BLaER1 (cell line): ENCODE results near the gene ADCK1.
A peak's percentile ranks its signal among the peaks of the same experiment; 100 is the strongest.

Experiments used
- H3K27ac ChIP-seq: shearing (Covaris generic); formaldehyde crosslinking; 2 replicates; pipeline ENCODE4 v1.8.1; 2022
- H3K27me3 ChIP-seq: shearing (Covaris generic); formaldehyde crosslinking; 2 replicates; pipeline ENCODE4 v1.8.1; 2022
- H3K36me3 ChIP-seq: shearing (Covaris generic); formaldehyde crosslinking; 2 replicates; pipeline ENCODE4 v1.8.1; 2022
- H3K4me1 ChIP-seq: shearing (Covaris generic); formaldehyde crosslinking; 2 replicates; pipeline ENCODE4 v1.8.1; 2022
- H3K4me2 ChIP-seq: shearing (Covaris generic); formaldehyde crosslinking; 2 replicates; pipeline ENCODE4 v1.8.1; 2022
- H3K4me3 ChIP-seq: shearing (Covaris generic); formaldehyde crosslinking; 2 replicates; pipeline ENCODE4 v1.8.1; 2022
- H3K9ac ChIP-seq: shearing (Covaris generic); formaldehyde crosslinking; 2 replicates; pipeline ENCODE4 v1.8.1; 2022
- H3K9me3 ChIP-seq: shearing (Covaris generic); formaldehyde crosslinking; 2 replicates; pipeline ENCODE4 v1.8.1; 2022
- H4K20me1 ChIP-seq: shearing (Covaris generic); formaldehyde crosslinking; 2 replicates; pipeline ENCODE4 v1.8.1; 2022
- Cebpa-rat ChIP-seq: shearing (Covaris generic); IDR thresholded peaks from 2 replicates; pipeline ENCODE4 v1.8.1; 2022

ADCK1 gene

DNA sequence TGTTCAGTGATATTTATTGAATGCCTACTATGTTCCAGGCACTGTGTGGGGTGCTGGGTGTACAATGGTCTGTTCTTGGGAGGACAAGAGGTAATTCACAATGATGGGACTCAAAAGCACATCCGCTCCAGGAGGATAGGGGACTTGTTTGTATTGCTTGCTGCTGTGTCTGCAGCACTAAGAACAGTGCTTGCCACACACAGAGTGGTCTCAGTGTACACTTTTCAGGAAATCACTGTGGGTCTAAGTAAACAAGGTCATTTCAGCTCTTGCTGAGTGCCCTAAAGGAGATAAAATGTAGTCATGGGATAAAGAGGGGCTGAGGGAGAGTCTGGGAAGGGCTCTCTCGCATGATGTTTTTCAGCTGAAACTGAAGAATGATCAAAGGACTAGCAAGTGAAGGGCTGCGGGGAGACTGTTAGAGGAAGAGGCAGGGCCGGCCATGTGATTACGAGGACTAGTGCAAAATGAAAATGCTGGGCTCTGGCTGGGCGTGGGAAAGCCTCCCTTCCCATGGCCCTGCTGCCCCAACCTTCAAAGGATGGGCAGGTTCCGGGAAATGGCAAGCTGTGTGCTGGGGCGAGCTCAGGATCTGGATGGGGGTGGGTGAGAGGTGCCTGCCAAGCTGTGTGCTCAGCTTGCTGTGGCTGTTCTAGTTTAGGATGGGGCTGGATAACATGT lies 39.1 kb downstream of the ADCK1 start:
- H3K4me1 ChIP-seq, result peaks cover 26% of the 10 kb centered on the region
- H3K27me3 ChIP-seq, result no peaks in the 10 kb centered on the region
- peak overlapping the region; percentile 56 for H3K27ac ChIP-seq
- TF ChIP-seq Cebpa-rat, result no peak
- H4K20me1 ChIP-seq, result no peaks in the 10 kb centered on the region
- H3K4me2 ChIP-seq, result peak overlapping the region; percentile 74
- H3K4me3 ChIP-seq, result no peak overlapping the region
- 0 out of 2 replicates have a peak overlapping the region, but pooled peaks have one; percentile 50 for H3K9ac ChIP-seq
- H3K9me3 ChIP-seq, result no peaks in the 10 kb centered on the region
- peaks cover 6% of the 10 kb centered on the region; the same call in 1 of the 2 replicates for H3K36me3 ChIP-seq

DNA sequence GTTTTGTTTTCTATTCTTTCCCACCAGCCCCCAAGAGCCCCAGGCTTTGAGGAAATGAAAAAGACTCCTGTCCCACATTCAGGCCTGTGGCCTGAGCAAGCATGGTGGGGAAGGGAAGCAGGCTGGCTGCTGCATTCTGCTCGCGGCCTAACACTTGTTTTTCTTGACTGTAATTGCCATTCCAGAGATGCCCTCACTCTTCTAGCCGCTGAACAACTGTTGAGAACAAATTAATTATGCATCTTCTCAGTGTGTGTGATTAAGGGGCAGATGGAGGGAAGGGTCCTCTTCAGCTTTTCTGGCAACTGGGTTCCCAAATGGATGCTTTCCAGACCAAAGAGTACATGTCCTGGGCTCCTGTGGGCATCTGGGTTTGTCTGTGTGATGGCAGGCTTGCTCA lies 43.3 kb downstream of the ADCK1 start:
- no peaks in the 10 kb centered on the region for H4K20me1 ChIP-seq
- H3K9ac ChIP-seq, result no peak overlapping the region
- H3K27me3 ChIP-seq, result no peaks in the 10 kb centered on the region
- H3K36me3 ChIP-seq, result no peaks in the 10 kb centered on the region
- H3K27ac ChIP-seq, result no peak overlapping the region
- no peak overlapping the region for H3K4me2 ChIP-seq
- TF ChIP-seq Cebpa-rat, result no peak
- H3K4me1 ChIP-seq, result peaks cover 26% of the 10 kb centered on the region
- no peak overlapping the region for H3K4me3 ChIP-seq
- H3K9me3 ChIP-seq, result no peaks in the 10 kb centered on the region

DNA sequence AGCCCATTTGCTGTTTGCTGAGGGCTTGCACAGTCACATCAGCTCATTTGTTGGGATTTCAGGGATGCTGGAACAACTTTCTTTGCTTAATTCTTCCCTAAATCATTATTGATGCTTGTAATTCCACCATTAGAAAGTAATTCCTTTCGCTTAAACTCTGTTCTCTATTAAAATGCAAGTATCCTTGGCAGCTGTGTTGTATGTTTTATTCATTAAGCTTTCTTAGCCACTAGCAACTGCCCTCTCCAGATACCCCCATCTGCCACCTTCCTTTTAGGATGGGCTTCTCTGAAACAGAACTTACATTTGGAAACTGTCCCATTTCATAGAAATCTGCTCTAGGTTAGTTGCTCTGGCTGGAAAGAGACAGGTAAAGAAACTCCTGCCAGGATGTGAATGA lies 43.7 kb downstream of the ADCK1 start:
- Histone ChIP-seq H3K27ac (no peak overlapping the region), H3K9me3 (no peaks in the 10 kb centered on the region), H4K20me1 (no peaks in the 10 kb centered on the region), H3K4me2 (no peak overlapping the region), H3K4me1 (peaks cover 23% of the 10 kb centered on the region), H3K27me3 (no peaks in the 10 kb centered on the region), H3K9ac (no peak overlapping the region), H3K4me3 (no peak overlapping the region), H3K36me3 (no peaks in the 10 kb centered on the region)
- no peak for TF ChIP-seq Cebpa-rat

DNA sequence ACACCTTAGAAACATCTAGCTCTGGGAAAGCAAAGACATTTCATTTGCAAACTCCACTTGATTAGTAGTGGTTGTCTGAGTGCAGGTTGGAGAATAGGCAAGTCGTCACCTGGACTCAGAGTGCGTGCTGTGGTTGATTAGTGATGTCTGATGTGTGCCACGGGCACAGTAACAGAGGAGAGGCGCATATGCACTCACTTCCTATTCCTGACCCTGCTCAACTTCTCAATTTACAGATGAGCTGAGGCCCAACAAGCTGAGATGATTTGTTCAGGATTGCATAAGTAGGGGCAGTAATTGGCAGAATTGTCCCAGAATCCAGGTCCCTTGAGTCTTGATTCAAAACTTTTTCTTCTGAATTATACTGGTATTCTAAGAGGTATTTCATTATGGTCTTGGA lies 44.9 kb downstream of the ADCK1 start:
- no peak overlapping the region for H3K9ac ChIP-seq
- no peak for TF ChIP-seq Cebpa-rat
- no peak overlapping the region for H3K4me3 ChIP-seq
- no peaks in the 10 kb centered on the region for H3K36me3 ChIP-seq
- H3K27me3 ChIP-seq, result no peaks in the 10 kb centered on the region
- no peak overlapping the region for H3K27ac ChIP-seq
- no peak overlapping the region for H3K4me2 ChIP-seq
- no peaks in the 10 kb centered on the region for H3K9me3 ChIP-seq
- no peaks in the 10 kb centered on the region for H4K20me1 ChIP-seq
- H3K4me1 ChIP-seq, result peaks cover 12% of the 10 kb centered on the region

DNA sequence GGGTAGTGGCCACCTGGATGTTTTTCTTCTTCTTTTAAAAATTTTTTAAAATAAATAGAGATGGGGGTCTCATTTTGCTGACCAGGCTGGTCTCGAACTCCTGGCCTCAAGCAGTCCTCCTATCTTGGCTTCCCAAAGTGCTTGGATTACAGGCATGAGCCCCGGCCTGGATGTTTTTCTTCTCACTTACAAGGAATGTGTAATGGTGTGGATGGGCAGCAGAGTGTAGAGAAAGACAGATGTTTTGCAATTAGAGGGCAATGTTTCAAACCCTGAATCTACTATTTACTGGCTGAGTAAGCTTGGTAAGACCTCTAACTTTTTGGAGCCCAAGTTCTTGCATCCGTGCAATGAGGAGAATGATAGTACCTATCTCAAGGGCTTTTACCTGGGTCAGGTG lies 48.1 kb downstream of the ADCK1 start:
- TF ChIP-seq Cebpa-rat, result no peak
- H3K4me2 ChIP-seq, result no peak overlapping the region
- H3K9me3 ChIP-seq, result peaks cover 3% of the 10 kb centered on the region; the same call in 1 of the 2 replicates
- H3K9ac ChIP-seq, result no peak overlapping the region
- H3K36me3 ChIP-seq, result no peaks in the 10 kb centered on the region
- H4K20me1 ChIP-seq, result no peaks in the 10 kb centered on the region
- H3K4me3 ChIP-seq, result no peak overlapping the region
- no peaks in the 10 kb centered on the region for H3K4me1 ChIP-seq
- H3K27ac ChIP-seq, result no peak overlapping the region
- no peaks in the 10 kb centered on the region for H3K27me3 ChIP-seq

DNA sequence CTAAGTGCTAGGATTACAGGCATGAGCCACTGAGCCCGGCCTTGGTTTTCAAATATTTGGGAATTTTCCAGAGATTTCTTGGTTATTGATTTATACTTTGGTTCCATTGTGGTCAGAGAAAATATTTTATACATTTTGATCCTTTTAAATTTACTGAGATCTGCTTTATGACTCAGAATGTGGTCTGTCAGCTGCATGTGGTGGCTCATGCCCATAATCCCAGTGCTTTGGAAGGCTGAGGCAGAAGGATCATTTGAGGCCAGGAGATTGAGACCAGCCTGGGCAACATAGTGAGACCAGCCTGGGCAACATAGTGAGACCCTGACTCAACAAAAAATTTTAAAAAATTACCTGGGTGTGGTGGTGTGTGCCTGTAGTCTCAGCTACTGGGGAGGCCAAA lies 49.8 kb downstream of the ADCK1 start:
- no peak overlapping the region for H3K4me3 ChIP-seq
- no peak for TF ChIP-seq Cebpa-rat
- no peaks in the 10 kb centered on the region for H3K27me3 ChIP-seq
- no peaks in the 10 kb centered on the region for H4K20me1 ChIP-seq
- H3K36me3 ChIP-seq, result no peaks in the 10 kb centered on the region
- no peaks in the 10 kb centered on the region for H3K4me1 ChIP-seq
- H3K4me2 ChIP-seq, result no peak overlapping the region
- H3K27ac ChIP-seq, result no peak overlapping the region
- H3K9ac ChIP-seq, result no peak overlapping the region
- peaks cover 5% of the 10 kb centered on the region; the same call in 1 of the 2 replicates for H3K9me3 ChIP-seq

DNA sequence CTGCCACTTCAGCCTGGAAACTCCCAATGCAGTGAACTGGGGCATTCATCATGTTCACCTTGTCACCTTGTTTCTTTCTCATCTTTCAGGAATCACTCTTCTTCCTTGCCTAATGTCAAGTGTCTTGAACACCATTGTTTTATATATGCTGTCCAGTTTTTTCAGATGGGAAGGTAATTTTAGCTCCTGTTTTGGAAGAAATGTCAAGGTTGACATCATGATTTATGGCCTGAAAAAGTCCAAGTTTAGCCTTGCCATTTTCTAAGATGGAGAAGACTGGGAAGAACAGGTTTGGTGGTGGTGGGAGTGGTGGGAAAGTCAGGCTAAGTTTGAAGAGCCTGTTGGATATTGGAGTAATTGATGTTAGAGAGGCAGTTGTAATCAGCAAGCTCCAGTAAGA lies 54.0 kb downstream of the ADCK1 start:
- no peak overlapping the region for H3K27ac ChIP-seq
- no peaks in the 10 kb centered on the region for H4K20me1 ChIP-seq
- TF ChIP-seq Cebpa-rat, result no peak
- peaks cover 5% of the 10 kb centered on the region; the same call in 1 of the 2 replicates for H3K9me3 ChIP-seq
- no peaks in the 10 kb centered on the region for H3K4me1 ChIP-seq
- no peaks in the 10 kb centered on the region for H3K36me3 ChIP-seq
- H3K27me3 ChIP-seq, result no peaks in the 10 kb centered on the region
- no peak overlapping the region for H3K4me3 ChIP-seq
- no peak overlapping the region for H3K4me2 ChIP-seq
- no peak overlapping the region for H3K9ac ChIP-seq

DNA sequence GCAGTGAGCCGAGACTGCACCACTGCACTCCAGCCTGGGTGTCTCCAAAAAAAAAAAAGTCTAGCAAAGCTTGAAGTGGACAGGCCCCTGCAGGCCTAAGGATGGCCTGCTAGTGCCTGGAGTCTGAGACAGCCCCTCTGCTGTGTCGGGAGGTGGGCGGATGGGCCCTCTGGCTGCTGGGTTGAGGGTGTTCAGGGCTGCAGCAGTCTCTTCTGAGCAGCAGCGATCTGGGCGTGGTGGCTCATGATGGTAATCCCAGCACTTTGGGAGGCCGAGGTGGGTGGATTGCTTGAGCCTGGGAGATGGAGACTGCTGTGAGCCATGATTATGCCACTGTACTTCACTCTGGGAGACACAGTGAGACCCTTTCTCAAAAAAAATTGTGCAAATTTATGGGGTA lies 57.0 kb downstream of the ADCK1 start:
- Histone ChIP-seq H3K9me3 (peaks cover 5% of the 10 kb centered on the region; the same call in 1 of the 2 replicates), H4K20me1 (no peaks in the 10 kb centered on the region), H3K4me1 (no peaks in the 10 kb centered on the region), H3K36me3 (no peaks in the 10 kb centered on the region; the same call in 1 of the 2 replicates), H3K9ac (no peak overlapping the region), H3K4me3 (no peak overlapping the region), H3K4me2 (no peak overlapping the region), H3K27me3 (no peaks in the 10 kb centered on the region), H3K27ac (no peak overlapping the region)
- TF ChIP-seq Cebpa-rat, result no peak

DNA sequence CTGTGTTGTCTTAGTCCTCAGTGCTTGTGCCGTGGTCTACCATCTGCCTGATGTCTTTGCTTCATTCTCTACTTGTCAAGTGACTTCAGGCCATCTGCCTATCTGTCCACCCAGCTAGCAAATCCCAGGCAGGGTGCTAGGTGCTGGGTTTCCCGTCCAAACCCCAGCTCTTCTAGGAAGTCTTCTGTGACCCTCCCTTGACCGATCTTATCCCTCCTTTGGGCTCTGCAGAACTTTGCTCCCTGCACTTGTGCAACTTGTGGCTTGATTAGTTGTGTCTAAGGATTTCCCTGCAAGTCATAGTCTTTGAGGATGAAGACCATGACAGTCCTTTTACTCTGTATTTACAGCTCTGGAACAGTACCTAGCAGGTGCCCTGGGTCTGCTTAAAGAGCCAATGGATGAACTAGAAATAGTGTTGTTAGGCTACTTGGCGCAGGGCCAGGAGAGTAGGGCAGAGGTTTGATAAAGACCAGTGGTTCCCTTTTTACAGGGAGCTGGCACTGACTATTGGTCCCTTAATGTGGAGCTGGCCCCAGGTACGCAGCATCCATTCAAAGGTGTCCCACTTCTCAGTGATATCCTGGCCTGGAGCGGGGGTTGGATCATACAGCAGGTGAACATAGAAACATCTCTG lies 60.1 kb downstream of the ADCK1 start:
- Histone ChIP-seq H3K4me2 (no peak overlapping the region), H3K4me3 (no peak overlapping the region), H3K9me3 (peaks cover under 1% of the 10 kb centered on the region), H3K9ac (no peak overlapping the region), H3K36me3 (no peaks in the 10 kb centered on the region; the same call in 1 of the 2 replicates), H3K4me1 (peaks cover 24% of the 10 kb centered on the region), H3K27me3 (no peaks in the 10 kb centered on the region), H4K20me1 (no peaks in the 10 kb centered on the region), H3K27ac (no peak overlapping the region)
- no peak for TF ChIP-seq Cebpa-rat

DNA sequence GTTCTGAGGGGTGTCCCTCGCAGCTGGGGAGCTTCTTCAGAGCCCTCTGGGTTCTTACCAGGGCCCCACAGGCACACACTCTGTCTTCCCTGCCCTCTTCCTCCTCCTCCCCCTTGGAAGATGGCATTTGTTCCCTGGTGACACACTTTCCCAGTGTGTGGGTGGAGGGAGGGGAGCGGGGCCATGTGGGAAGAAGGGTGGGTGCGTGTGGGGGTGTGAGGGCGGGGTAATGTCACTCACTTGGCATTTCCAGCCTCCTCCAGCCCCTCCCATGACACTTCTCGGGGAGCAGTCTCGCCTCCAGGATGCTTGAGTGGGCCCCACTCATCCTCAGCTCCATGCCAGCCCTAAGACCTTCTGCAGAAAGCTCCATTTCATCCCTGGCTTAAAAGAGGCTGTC lies 61.3 kb downstream of the ADCK1 start:
- H3K4me1 ChIP-seq, result peaks cover 24% of the 10 kb centered on the region
- no peak for TF ChIP-seq Cebpa-rat

More for the DNA sequence above, 61.3 kb downstream of the ADCK1 start:
- H4K20me1 ChIP-seq, result no peaks in the 10 kb centered on the region
- H3K4me3 ChIP-seq, result no peak overlapping the region
- no peaks in the 10 kb centered on the region for H3K27me3 ChIP-seq
- H3K36me3 ChIP-seq, result no peaks in the 10 kb centered on the region; the same call in 1 of the 2 replicates
- no peak overlapping the region for H3K9ac ChIP-seq
- no peak overlapping the region for H3K27ac ChIP-seq
- H3K9me3 ChIP-seq, result peaks cover 12% of the 10 kb centered on the region
- no peak overlapping the region for H3K4me2 ChIP-seq
